HG02938 (cell line): Measurements from ENCODE around the gene UNKL.

Experiments used
- ATAC-seq: cut with Tn5 transposase; IDR thresholded peaks from one replicate; pipeline ENCODE4 v1.9.1; 2021; ENCODE audit warnings: mild to moderate bottlenecking, moderate library complexity; ENCODE audit not compliant: unreplicated experiment

Gene UNKL

DNA sequence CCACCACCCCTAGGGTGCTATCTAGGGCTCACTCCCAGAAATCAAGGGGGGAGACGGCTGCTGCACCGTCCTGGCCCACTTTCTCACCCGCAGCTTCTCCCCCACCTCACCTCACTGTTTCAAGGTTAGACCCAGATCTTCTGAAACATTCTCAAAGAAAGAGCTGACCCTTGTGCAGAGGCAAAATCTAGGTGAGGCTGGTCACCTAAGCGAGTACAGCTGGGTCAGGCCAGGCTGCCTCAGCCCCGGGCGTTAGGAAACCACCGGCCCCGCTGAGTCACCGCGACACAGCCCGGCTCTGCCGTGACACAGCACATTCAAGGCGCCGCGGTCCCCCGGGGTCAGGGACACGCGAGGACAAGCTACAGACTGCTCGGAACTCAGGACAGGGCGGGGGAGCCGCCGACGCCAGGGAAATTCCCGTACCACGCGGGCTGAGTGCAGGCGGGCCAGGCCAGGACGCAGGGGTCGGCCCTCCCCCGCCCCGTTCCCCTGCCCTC, 35.6 kb downstream of the UNKL start:
- ATAC-seq, result peak; percentile 47

DNA sequence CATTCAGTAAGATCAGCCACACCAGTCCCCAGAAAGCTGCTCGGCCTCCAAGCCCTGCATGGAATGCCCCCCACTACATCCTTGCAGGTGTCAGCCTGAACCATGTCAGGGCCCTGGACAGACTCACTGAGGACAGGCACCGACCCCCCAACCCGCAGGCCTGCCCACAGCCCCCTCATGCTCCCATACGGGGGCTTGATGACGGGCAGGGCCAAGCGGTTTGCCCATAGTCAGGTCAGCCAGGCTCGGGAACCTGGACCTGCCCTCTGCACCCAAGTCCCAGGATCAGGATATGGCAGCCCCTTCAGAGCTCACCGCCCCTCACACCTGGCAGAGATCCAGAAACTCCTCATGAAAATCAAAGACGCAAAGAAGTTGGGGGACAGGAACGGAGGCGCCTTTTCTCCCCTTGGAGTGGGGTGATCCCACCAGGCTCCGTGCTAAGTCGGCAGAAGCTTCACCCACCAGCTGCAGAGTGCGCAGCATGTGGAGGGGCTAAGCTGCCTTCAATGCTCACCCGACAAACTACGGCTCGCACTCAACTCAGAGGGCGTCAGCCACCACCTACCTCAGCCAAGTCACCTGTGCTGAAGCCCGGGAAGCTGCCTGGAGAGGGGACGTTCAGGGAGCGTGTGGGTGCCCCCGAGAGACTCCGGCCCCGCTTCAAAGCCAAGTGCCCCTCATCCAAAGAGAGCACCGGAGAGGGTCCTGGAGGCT, 36.3 kb downstream of the UNKL start:
- ATAC-seq, result no peak

DNA sequence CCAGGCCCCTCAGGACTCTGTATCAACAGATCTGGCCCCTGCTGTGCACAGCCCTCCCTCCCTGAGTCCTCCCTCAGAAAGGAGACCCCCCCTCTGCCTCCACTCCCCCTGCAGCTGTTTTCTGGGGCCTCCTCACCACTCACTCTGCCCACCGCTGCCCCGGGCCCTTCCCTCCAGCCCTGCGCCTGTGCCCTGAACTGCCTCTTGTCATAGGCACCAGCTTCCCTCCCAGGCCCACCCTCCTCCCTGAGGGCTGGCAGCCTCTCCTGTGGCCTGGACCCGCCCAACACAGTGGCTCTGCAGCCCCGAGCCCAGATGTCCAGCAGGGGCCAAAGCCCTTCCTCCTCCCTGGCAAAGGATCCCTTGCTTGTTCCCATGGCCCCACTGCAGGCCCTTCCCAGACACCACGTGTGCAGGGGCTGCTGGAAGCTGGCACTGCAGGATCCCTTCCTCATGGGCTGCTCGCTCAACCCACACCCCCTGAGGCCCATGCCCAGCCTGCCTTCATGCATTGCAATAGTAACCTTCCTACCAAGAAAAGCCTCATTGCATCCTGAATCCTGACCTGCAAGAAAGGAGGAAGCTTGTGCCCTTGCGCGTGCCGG, 37.0 kb downstream of the UNKL start:
- ATAC-seq, result no peak

DNA sequence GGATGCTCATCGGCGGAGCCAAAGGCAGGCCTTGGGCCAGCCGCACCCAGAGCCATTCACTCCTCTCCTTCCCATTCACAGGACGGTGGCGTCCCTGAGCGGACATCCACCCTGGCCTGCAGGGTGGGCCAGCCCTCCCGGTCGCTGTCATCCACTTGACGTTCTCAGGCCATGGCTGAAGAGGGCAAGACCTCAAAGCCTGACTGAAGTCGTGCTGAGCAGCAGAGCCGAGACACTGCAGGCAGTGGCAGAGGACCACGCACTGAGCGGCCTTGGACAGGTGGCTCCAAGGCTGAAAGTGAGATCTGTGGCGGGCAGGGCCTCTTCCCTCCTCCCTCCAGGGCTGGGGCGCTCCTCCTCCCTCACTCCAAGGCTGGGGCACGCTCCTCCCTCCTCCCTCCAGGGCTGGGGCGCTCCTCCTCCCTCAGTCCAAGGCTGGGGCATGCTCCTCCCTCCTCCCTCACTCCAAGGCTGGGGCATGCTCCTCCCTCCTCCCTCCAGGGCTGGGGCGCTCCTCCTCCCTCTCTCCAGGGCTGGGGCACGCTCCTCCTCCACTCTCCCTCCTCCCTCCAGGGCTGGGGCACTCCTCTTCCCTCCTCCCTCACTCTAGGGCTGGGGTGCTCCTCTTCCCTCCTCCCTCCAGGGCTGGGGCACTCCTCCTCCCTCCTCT, 38.6 kb downstream of the UNKL start:
- no peak for ATAC-seq

DNA sequence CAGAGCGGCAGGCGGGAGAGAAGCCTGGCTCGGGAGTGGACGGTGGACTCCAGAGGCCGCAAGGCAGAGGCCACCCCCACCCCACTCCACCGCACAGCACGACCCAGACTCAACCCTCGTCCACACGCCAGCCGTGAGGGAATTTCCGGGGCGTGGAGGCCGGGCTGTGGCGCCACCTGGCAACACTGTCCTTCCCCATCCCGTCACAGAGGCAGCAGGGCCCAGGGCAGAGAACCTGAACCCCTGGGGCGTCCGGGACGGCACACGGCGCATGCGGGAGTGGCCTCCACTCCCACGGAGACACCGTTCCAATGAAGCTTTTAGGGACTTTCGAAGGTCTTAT, 39.2 kb downstream of the UNKL start:
- ATAC-seq, result no peak

DNA sequence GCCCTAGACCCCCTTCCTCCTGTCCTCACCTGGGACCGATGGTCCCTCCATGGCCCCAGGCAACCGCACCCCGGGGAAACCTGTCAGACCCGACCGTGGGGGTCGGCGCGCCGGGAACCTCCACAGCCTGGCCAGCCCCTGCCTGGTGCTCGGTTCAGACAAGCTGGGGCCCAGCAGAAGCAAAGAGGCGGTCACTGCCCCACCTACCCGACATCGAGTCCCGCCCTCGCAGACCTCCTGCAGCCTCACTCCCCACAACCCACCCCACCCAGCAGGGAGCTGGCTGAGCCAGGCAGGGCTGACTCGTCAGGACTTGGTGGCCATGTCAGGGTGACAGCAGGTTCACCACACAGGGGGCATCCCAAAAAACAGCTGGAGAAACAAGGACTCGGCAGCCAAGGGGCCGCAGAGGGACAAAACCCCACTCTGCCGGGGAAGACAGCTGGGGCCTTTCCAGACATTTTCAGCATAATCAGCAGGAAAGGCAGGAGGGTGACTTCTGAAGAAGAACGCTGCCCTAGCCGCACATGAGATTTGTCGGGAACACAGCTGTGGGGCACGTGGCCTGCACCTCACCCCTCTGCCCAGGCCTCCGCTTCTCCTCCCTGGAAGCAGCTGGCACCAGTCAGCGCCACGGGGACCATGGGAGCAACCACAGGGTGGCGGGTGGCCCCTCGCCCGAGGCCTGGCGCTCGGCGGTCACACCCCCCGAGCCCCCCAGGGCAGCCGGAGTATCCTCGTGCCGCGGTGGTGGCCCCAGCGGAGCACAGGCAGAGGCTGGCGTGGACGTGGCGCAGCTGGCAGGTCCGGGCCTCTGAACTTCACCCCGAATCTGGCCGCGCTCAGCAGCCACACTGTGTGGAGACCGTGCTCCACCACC, 39.8 kb downstream of the UNKL start:
- ATAC-seq, result no peak

DNA sequence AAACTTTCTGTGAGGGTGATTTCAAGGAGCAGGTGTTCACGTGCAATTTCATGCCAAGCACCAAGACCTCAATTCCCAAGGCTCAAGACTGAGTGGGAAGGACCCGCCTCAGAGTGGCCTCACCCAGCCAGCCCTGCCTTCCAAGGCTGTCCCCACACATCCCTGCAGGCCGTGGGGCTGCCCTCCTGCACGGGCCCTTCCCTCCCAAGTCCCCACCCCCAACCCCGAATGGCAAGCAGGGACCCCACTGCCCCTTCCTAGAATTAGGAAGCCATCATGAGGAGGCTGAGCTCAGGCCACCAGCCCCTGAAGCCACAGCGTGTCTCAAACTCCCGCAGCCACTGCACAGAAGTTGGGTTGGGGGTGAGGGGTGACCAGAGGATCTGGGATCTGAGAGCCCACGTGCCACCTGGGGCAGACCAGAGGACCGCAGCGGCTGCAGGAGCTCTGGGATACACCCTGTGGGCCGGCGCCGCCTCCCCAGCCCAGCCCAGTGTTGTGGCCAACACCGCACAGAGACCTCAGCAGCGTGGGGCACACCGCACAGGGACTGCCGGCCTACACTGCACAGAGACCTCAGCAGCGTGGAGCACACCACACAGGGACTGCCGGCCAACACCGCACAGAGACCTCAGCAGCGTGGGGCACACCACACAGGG, 42.1 kb downstream of the UNKL start:
- no peak for ATAC-seq

DNA sequence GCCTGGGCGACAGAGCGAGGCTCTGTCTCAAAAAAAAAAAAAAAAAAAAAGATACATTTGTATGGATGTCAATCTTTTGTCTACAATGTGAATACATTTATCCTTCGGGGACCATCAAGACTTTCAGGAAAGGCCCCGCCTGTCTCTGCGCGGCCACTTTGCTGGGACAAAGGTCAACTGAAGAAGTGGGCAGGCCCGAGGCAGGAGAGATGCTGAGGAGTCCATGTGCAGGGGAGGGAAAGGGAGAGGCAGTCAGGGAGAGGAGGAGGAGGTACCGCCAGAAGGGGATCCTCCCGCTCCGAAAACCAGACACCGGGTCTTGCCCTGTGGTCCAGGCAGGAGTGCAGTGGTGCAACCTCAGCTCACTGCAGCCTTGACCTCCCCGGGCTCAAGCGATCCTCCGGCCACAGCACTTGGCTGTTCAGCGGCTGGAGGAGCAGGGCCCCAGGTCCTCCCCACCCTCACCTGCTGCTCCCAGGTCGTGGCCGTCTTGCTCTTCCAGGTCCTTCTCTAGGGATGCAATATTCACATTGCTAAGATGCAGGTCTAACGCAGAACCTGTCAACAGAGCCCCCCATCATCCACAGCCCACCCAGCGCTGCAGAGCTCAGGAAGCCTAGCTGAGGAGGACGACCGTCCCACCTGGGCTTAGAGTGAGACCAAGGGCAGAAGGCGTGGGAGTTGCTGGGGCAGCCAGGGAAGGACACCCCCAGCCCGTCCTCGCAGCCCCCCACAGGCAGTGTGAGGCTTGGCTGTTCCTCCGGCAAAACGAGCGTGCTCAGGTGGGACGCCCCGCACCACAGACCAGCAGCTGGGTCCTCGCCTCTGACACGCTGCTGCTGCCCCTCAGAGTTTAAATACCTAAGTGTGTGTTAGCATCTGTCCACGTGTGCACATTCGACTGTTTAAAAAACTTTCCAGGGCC, 43.2 kb downstream of the UNKL start:
- ATAC-seq, result no peak

DNA sequence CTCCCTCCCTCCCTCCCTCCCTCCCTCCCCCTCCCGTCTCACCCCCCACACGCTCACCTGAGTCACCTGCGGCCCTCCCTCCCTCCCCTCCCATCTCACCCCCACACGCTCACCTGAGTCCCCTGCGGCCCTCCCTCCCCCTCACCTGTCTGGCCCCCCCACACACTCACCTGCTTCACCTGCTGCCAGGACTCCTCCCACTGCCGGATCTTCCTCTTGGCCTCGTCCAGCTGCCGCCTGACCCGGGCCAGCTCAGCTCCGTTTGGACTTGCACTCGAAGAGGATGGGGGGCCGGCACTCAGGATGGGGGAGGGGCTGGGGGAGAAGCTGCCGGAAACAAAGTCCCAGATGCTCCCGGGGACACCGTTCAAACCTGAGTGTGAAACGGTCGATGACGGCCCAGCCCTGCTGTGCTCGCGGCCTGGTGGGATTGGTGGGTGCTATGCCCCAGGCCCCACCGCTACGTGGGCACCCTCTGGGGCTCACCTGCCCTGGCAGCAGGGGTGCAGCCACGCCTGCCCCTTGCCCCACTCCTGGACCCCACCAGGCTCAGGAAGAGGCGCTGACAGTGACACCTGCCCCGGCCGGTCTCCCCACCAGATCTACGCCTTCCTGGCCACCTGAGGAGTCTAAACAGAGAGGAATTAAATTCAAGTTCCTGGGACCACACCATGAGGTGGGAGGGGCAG, 46.9 kb downstream of the UNKL start:
- ATAC-seq, result no peak

DNA sequence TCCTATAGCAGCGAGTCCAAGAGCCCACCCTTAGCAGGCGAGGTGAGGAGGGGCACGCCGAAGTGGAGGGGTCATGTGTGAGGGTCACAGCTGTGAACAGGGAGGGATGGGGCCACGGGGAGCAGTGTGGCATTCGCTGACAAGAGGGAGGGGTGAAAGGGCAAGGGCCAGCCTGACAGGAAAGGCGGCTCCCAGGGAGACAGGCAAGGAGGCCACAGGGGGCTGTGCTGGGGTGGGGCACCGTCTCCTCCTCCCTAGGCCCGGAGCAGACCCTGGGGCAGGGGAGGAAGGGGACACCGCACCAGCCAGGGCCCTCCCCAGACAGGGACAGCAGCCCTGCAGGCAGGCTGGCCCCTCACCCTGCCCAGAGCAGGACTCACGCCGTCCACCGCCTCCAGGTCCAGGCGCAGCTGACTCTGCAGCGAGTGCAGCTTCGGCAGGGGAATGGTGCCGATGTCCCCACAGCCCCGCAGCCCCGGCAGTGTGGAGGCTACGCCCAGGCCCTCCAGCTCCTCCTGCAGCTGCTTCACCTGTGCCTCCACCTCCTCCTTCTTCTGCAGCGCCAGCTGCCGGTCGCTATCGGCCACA, 47.7 kb downstream of the UNKL start:
- ATAC-seq, result no peak

DNA sequence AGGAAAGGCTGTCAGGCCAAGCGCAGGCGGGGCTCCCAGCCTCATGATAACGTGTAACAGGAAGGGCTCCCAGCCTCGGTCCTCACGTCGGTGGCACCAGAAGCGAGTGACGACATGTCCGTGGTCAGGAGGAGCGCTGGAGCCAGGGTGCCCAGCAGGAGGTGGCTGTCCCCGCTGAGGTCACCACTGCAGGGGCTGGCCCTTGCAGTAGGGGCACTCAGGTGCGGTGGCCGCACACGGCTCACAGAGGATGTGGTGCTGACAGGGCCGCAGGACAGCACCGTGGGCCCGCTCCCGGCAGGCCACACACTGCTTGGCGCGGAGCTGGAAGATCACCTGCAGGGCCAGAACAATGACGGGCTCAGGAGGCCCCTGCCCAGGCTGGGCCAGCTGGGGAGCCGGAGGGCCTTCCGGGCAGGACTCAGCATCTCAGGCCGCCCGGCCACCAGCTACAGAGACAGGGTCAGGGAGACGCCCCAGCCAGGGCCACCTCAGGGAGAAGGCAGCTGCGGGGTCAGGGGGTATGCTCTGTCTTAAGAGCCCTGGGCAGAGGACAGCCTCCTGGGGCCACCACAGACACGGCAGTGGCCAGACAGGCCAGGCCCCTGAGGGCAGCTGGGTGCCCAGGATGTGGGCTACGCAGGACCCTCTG, 48.3 kb downstream of the UNKL start:
- no peak for ATAC-seq

DNA sequence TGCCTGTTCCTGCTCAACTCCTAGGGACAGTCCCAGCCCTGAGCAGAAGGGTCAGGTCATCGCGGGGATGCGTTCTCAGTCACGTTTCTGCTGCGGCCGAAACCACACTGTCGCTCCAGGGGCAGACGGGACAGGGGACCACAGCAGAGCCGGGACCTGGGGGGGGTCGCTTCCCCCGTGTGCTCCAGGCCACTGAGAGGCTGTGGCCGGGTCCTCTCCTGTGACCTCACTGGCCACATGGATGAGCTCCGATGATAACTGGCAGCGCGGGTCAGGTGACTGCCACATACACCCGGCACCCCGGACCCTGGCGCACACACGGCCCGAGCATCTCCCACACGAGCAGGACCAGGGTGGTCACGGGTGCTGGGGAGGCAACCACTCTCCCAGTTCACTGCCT, 50.0 kb downstream of the UNKL start:
- no peak for ATAC-seq

DNA sequence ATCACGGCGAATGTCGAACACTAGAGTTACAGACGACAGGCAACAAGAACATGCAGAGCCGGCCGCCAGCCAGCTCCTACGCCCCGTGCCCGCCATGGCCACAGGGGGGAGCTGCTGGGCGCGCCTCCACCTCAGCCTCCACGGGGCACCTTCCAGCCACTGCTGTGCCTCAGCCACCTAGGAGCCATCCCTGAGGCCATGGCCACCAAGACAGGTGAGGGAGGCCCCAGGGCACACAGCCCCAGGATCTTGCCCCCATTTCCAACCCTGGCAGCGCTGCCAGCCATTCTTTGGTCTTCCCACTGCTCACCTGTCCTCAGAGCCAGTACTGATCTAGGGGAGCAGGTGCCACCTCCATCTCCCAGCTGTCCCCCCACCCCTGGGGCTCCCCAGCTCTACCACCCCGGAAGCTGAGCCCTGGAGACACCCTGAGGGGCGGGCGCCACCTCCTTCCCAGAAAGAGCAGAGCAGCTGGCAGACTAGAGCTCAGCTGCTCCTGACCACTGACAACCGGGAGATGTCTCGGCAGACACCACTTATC, 50.9 kb downstream of the UNKL start:
- ATAC-seq, result no peak

DNA sequence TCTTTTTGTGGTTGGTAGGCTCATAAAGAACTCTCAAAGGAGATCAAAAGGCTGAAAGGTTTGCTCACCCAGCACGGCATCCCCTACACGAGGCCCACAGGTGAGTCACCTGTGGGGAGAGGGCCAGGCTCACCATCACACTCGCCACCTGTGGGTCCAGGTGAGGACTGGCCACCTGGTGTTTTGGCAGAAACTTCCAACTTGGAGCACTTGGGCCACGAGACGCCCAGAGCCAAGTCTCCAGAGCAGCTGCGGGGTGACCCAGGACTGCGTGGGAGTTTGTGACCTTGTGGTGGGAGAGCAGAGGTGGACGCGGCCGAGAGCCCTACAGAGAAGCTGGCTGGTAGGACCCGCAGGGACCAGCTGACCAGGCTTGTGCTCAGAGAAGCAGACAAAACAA, 51.7 kb downstream of the UNKL start:
- no peak for ATAC-seq

DNA sequence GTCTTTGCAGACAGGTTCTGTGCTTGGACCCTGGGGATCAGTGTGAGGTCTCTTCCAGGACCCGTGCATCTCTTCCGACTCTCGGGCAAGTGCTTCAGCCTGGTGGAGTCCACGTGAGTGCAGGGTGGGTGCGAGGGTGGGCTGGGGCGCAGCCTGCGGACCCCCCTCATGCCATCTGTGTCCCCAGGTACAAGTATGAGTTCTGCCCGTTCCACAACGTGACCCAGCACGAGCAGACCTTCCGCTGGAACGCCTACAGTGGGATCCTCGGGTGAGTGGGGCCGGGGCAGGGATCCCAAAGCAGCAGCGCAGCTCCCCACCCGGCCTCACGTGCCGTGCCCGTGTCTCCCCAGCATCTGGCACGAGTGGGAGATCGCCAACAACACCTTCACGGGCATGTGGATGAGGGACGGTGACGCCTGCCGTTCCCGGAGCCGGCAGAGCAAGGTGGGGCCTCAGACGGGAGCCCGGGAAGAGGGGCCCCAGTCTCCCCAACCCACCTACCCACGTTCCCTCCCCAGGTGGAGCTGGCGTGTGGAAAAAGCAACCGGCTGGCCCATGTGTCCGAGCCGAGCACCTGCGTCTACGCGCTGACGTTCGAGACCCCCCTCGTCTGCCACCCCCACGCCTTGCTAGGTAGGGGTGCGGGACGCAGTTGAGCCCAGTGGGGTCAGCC, 52.7 kb downstream of the UNKL start:
- no peak for ATAC-seq

DNA sequence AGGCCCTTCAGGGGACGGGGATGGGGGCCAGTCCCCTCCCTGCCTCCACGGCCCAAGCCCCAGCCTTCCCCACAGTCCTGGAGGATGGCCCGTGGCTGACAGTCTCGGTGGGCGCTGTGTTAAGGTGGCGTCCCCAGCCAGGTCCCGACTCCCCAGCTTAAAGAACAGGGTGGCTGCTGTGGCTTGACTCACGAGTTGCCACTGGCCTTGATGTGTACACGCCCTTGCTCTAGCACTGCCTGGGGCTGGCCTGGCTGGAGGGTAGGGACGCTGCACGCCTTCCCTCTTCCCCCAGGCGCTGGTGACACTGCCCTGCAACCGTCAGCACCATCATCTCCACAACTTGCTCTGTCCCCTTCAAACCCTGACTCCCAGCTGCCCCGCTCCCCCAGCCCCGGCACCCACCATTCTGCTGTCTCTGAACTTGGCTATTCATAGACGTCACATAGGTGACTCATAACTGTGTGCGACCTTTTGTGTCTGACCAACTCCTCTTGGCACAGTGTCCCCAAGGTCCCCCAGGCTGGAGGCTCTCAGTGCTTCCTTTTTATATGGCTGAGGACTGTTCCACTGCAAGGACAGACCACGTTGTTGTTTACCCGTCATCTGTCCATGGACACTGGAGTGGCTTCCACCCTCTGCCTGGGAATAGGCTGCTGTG, 56.5 kb downstream of the UNKL start:
- ATAC-seq, result no peak
